MCF 10A (cell line): Measurements from ENCODE around the gene CPPED1. TPM values are rescaled to one million over a fixed set of nuclear protein-coding genes. Genes with fewer than 3 reads are reported as not detected.
A peak's percentile ranks its signal among the peaks of the same experiment; 100 is the strongest.

ENCODE experiments used
- BruUV-seq: library from RNA; stranded (reverse); fragments of 400-500 nt; replicated peaks from 2 replicates; lab custom pipeline; 2021; lab: Mats Ljungman, UMichigan
- CTCF ChIA-PET: fragments of 300-600 bp; sonication (Branson Sonifier 250); formaldehyde crosslinking; extraction: SDS; loops from one replicate; lab custom pipeline; 2021; ENCODE audit warnings: antibody characterized with exemption, inconsistent platforms; lab: Yijun Ruan, JAX
- POLR2A ChIA-PET: fragments of 300-600, 350-650 bp; sonication (Branson Sonifier 250); formaldehyde crosslinking; extraction: SDS; loops from one replicate; lab custom pipeline; 2020; ENCODE audit warnings: antibody characterized with exemption, inconsistent platforms; lab: Yijun Ruan, JAX
- DNase-seq: peaks from one replicate; pipeline ENCODE4 v3.0.0-alpha.2; 2018; ENCODE audit not compliant: unreplicated experiment
- H3K27ac Mint-ChIP-seq: one replicate; pipeline ENCODE4 v1.8.0; 2022; ENCODE audit warnings: mild to moderate bottlenecking, low read depth, mixed read lengths; ENCODE audit not compliant: unreplicated experiment
- H3K27me3 Mint-ChIP-seq: one replicate; pipeline ENCODE4 v1.8.0; 2022; ENCODE audit warnings: mixed read lengths; ENCODE audit not compliant: insufficient read depth, unreplicated experiment
- H3K36me3 Mint-ChIP-seq: one replicate; pipeline ENCODE4 v1.8.0; 2022; ENCODE audit warnings: mild to moderate bottlenecking, moderate library complexity, mixed read lengths; ENCODE audit not compliant: insufficient read depth, unreplicated experiment
- H3K4me1 Mint-ChIP-seq: one replicate; pipeline ENCODE4 v1.8.0; 2022; ENCODE audit warnings: mixed read lengths; ENCODE audit not compliant: insufficient read depth, unreplicated experiment
- H3K4me3 Mint-ChIP-seq: one replicate; pipeline ENCODE4 v1.8.0; 2022; ENCODE audit warnings: mild to moderate bottlenecking, moderate library complexity, mixed read lengths; ENCODE audit not compliant: unreplicated experiment
- H3K9me3 Mint-ChIP-seq: one replicate; pipeline ENCODE4 v1.8.0; 2022; ENCODE audit warnings: mixed read lengths; ENCODE audit not compliant: unreplicated experiment
- intact Hi-C: fragments of 100-400 bp; cut with micrococcal nuclease; formaldehyde crosslinking; loops from 2 replicates; pipeline ENCODE4 v1.14.1; 2022
- total RNA-seq: library from RNA; stranded (reverse); gene quantifications from 2 replicates; pipeline ENCODE4 v1.2.3, GENCODE V29; 2022
- TF ChIP-seq, protein P1 (sequence below): fragments of 200-600 bp; IDR thresholded peaks from one replicate; pipeline ENCODE4 v1.8.0; 2022; ENCODE audit warnings: antibody characterized with exemption, mild to moderate bottlenecking; ENCODE audit not compliant: unreplicated experiment

Gene CPPED1
- total RNA-seq, 1 experiment from 2014 or later: 13.8 TPM

DNA sequence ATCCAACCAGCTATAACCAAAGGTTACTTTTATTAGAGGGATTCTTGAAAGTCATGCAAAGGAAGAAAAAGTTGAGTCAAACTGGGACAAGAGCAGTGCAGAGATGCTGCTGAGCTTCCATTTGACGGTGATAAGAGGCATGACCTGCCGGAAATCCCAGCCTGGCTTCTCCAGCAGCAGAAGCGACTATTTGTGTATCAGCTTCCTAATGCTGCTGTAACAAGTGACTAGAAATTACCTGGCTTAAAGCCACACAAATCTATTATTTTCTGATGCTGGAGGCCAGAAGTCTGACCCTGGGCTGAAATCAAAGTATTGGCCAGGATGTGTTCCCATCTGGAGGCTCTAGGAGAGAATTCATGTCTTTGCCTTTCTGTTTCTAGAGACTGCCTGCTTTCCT, 41.6 kb upstream of the CPPED1 start:
- H3K4me1 Mint-ChIP-seq: no peaks in the 10 kb centered on the region
- ChIA-PET POLR2A (no interaction called here), CTCF (no interaction called here)
- H3K9me3 Mint-ChIP-seq: no peaks in the 10 kb centered on the region
- no peak overlapping the region for H3K27ac Mint-ChIP-seq
- H3K27me3 Mint-ChIP-seq: no peaks in the 10 kb centered on the region
- TF ChIP-seq, protein P1, sequence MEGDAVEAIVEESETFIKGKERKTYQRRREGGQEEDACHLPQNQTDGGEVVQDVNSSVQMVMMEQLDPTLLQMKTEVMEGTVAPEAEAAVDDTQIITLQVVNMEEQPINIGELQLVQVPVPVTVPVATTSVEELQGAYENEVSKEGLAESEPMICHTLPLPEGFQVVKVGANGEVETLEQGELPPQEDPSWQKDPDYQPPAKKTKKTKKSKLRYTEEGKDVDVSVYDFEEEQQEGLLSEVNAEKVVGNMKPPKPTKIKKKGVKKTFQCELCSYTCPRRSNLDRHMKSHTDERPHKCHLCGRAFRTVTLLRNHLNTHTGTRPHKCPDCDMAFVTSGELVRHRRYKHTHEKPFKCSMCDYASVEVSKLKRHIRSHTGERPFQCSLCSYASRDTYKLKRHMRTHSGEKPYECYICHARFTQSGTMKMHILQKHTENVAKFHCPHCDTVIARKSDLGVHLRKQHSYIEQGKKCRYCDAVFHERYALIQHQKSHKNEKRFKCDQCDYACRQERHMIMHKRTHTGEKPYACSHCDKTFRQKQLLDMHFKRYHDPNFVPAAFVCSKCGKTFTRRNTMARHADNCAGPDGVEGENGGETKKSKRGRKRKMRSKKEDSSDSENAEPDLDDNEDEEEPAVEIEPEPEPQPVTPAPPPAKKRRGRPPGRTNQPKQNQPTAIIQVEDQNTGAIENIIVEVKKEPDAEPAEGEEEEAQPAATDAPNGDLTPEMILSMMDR: no peak
- no peaks in the 10 kb centered on the region for H3K36me3 Mint-ChIP-seq
- H3K4me3 Mint-ChIP-seq: no peak overlapping the region
- DNase-seq: no peak
- no TSS peak for BruUV-seq
- intact Hi-C loops: no loop called here

- POLR2A ChIA-PET: no interaction called here
- Mint-ChIP-seq H3K4me1 (peaks cover 10% of the 10 kb centered on the region), H3K4me3 (no peak overlapping the region)
Measured at GRCh38 chr16:12837756-12838155, 34.1 kb upstream of the CPPED1 start.

GRCh38 chr16:12837291-12837690, 33.6 kb upstream of the CPPED1 start:
- intact Hi-C loops: no loop called here
- ChIA-PET POLR2A (no interaction called here), CTCF (interaction anchor here (0.6 to 0.7 kb wide), 2 partner anchors 30 to 359 kb away, joined by 3 to 4 read pairs; no protein-coding TSS in a partner anchor)
- H3K36me3 Mint-ChIP-seq: no peaks in the 10 kb centered on the region
- H3K4me1 Mint-ChIP-seq: peaks cover 10% of the 10 kb centered on the region
- H3K27me3 Mint-ChIP-seq: no peaks in the 10 kb centered on the region
- no TSS peak for BruUV-seq
- TF ChIP-seq, protein P1: no peak
- no peak for DNase-seq
- H3K4me3 Mint-ChIP-seq: no peak overlapping the region
- H3K9me3 Mint-ChIP-seq: no peaks in the 10 kb centered on the region
- H3K27ac Mint-ChIP-seq: no peak overlapping the region

More at GRCh38 chr16:12837756-12838155, 34.1 kb upstream of the CPPED1 start:
- CTCF ChIA-PET: no interaction called here
- Mint-ChIP-seq H3K36me3 (no peaks in the 10 kb centered on the region), H3K27ac (no peak overlapping the region), H3K27me3 (no peaks in the 10 kb centered on the region), H3K9me3 (no peaks in the 10 kb centered on the region)
- no TSS peak for BruUV-seq
- TF ChIP-seq, protein P1: no peak
- DNase-seq: no peak
- intact Hi-C loops: no loop called here

- Mint-ChIP-seq H3K36me3 (no peaks in the 10 kb centered on the region), H3K4me3 (peak overlapping the region; percentile 31), H3K27me3 (no peaks in the 10 kb centered on the region), H3K4me1 (peaks cover 10% of the 10 kb centered on the region), H3K9me3 (no peaks in the 10 kb centered on the region), H3K27ac (peak overlapping the region; percentile 66)
- no TSS peak for BruUV-seq
- DNase-seq: peak; percentile 73
- POLR2A ChIA-PET: interaction anchor here (1.9 kb wide), 1 partner anchor 30 kb away, joined by 10 read pairs; the partner anchor contains the start of gene CPPED1
- TF ChIP-seq, protein P1: no peak
- intact Hi-C loops: no loop called here
- CTCF ChIA-PET: interaction anchor here (0.6 kb wide), 2 partner anchors 94 to 379 kb away, joined by 3 read pairs; no protein-coding TSS in a partner anchor
Measured at GRCh38 chr16:12833926-12834325, 30.2 kb upstream of the CPPED1 start.
